HG03196 (cell line): ENCODE measurements around the gene FSTL3.
"Not testable (repeated sequence)": the region's sequence is repeated elsewhere in the genome, so short reads cannot be mapped to it uniquely, and the experiment has no call there.

Experiments
- ATAC-seq: cut with Tn5 transposase; IDR thresholded peaks from one replicate; pipeline ENCODE4 v1.9.1; 2021; ENCODE audit not compliant: unreplicated experiment

FSTL3 gene

GRCh38 chr19:709196-709964 lies 33.2 kb downstream of the FSTL3 start:
- ATAC-seq, result no peak

- no peak for ATAC-seq
Observed at GRCh38 chr19:709965-710571, 33.9 kb downstream of the FSTL3 start.

- ATAC-seq, result no peak
Observed at GRCh38 chr19:710767-711166, 34.6 kb downstream of the FSTL3 start.

GRCh38 chr19:711254-711653 lies 35.1 kb downstream of the FSTL3 start:
- ATAC-seq, result no peak

- no peak for ATAC-seq
Observed at GRCh38 chr19:715347-715746, 39.2 kb downstream of the FSTL3 start.

- no peak for ATAC-seq
Observed at GRCh38 chr19:718251-718951, 42.2 kb downstream of the FSTL3 start.

GRCh38 chr19:718991-719512 lies 42.9 kb downstream of the FSTL3 start:
- ATAC-seq, result no peak

GRCh38 chr19:719636-720344 lies 43.6 kb downstream of the FSTL3 start:
- ATAC-seq, result no peak

GRCh38 chr19:720345-721160 lies 44.4 kb downstream of the FSTL3 start:
- ATAC-seq, result no peak

GRCh38 chr19:722553-723101 lies 46.4 kb downstream of the FSTL3 start:
- no peak for ATAC-seq

GRCh38 chr19:723247-723646 lies 47.1 kb downstream of the FSTL3 start:
- no peak for ATAC-seq

- ATAC-seq, result no peak
Observed at GRCh38 chr19:723714-724113, 47.5 kb downstream of the FSTL3 start.

GRCh38 chr19:725461-726089 lies 49.4 kb downstream of the FSTL3 start:
- ATAC-seq, result no peak

- no peak for ATAC-seq
Observed at GRCh38 chr19:726993-727956, 51.1 kb downstream of the FSTL3 start.

- ATAC-seq, result no peak
Observed at GRCh38 chr19:728011-728410, 51.8 kb downstream of the FSTL3 start.

- ATAC-seq, result not testable (repeated sequence)
Observed at GRCh38 chr19:729564-729963, 53.4 kb downstream of the FSTL3 start.

- ATAC-seq, result no peak
Observed at GRCh38 chr19:729965-730668, 53.9 kb downstream of the FSTL3 start.

- ATAC-seq, result no peak
Observed at GRCh38 chr19:731000-731399, 54.8 kb downstream of the FSTL3 start.
